Measurements from ENCODE around the gene TJP3.

Gene TJP3

GRCh38 chr19:3716147-3716668 is 8.0 kb downstream of the TJP3 start:
- no peak for DNase-seq (ENCODE audit: low read depth)

- no peak for DNase-seq (ENCODE audit: low read depth)
Measured at GRCh38 chr19:3719868-3720267, 11.7 kb downstream of the TJP3 start.

DNA sequence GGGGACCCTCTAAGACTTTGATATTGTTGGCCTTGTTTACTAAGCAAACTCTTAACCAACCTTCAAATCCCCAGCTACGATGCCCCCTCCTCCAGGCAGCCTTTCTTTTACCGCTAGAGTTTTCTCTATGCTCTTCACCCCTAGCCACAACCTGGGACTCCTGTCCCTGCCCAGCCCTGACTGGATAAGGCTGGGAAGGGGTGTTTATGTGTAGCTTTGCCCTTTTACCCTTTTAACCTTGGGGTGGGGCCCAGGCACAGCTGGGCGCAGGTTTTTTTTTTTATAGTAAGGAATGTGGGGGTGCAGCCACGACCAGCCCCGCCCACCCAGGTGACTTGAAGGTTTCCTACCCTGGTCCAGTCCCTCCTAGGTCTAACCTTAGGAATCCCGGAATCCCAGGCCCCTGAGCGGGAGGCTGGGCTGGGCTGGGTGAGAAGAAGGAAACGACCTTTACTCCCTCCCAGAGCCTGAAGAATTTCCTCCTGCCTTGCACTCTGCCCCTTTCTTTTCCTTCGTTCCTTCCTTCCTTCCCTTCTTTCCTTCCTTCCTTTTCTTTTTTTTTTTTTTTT is 12.2 kb downstream of the TJP3 start:
- no peak for DNase-seq (ENCODE audit: low read depth)

GRCh38 chr19:3721131-3721886 is 13.1 kb downstream of the TJP3 start:
- DNase-seq (ENCODE audit: low read depth) = peak; percentile 81

DNA sequence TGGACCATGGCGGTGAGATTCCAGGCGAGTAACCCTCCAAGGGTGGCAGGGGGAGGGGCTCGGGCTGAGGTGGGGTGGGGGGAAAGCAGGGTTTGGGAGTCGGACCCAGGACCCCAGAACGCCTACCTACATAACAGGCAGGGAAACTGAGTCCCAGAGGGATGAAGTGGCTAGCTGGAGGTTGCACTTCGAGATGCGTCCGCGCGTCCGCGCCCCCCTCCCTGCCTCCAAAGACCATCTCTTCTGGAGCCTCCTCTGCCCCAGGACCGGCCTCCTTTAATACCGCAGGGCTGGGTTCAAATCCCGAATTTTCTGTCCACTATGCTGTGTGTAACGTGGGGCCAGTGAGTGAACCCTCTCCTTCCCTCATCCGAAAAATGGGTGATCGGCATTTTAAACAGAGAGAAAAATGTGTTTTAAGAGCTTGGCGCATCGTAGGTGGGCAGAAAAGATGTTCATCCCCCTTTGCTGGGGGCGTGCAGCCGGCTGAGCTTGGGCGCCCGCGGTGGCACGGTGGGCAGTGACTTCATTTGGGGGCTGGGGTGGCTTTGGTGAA is 13.8 kb downstream of the TJP3 start:
- no peak for DNase-seq (ENCODE audit: low read depth)

DNA sequence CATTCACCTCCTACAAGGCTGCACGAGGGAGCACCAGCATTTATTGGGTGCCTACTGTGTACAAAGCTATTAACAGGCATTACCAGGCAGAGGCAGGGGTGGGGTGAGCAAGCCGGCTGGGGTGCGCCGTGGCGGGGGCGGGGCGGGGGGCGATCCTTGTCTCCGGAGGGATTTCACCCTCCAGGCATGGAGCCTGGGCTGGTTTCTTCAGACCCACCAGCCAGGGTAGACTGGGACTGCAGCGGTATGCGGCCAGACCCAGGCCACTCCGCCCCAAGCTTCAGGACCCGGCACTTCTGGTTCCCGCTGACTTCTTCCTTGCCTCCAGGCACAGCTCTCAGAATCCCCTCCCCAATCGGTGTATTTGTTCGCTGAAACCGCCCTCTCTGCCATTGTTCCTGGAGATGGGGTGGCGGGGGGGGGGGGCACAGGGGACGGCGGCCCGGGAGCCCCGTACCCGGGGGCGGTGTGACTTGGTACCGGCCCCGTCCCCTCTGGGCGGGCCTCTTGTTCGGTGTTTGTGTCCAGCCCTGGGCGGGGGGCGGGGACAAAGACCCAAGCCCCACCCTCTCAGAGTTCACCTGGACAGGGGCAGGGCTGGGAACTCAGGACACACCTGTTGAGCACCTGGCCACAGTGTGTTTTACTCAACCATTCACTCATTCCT is 14.4 kb downstream of the TJP3 start:
- DNase-seq (ENCODE audit: low read depth) = no peak

GRCh38 chr19:3723110-3723488 is 14.9 kb downstream of the TJP3 start:
- DNase-seq (ENCODE audit: low read depth) = no peak

DNA sequence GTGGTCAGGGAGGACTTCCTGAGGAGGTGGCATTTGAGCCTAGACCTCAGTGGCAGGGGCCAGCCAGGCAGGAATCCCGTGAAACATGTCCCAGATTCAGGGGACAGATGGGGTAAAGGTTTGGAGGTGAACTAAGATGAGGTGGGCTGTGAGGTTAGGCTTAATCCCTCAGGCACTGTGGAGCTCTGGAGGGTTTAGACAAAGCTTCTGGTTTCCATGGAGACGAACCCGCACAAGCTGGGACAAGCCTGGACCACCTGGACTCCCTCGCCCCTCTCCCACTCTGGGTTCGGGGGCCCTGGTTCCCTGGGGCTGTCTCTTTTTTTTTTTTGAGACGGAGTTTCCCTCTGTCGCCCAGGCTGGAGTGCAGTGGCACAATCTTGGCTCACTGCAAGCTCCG is 15.7 kb downstream of the TJP3 start:
- no peak for DNase-seq (ENCODE audit: low read depth)

- no peak for DNase-seq (ENCODE audit: low read depth)
Measured at GRCh38 chr19:3725121-3725520, 16.9 kb downstream of the TJP3 start.

GRCh38 chr19:3725640-3726310 is 17.6 kb downstream of the TJP3 start:
- DNase-seq (ENCODE audit: low read depth) = no peak

- DNase-seq (ENCODE audit: low read depth) = no peak
Measured at GRCh38 chr19:3730457-3730958, 22.3 kb downstream of the TJP3 start.

- no peak for DNase-seq (ENCODE audit: low read depth)
Measured at GRCh38 chr19:3732108-3732507, 23.9 kb downstream of the TJP3 start.

- DNase-seq (ENCODE audit: low read depth) = no peak
Measured at GRCh38 chr19:3733549-3734309, 25.5 kb downstream of the TJP3 start.

- no peak for DNase-seq (ENCODE audit: low read depth)
Measured at GRCh38 chr19:3734310-3734600, 26.1 kb downstream of the TJP3 start.

- DNase-seq (ENCODE audit: low read depth) = no peak
Measured at GRCh38 chr19:3736106-3736724, 28.0 kb downstream of the TJP3 start.

DNA sequence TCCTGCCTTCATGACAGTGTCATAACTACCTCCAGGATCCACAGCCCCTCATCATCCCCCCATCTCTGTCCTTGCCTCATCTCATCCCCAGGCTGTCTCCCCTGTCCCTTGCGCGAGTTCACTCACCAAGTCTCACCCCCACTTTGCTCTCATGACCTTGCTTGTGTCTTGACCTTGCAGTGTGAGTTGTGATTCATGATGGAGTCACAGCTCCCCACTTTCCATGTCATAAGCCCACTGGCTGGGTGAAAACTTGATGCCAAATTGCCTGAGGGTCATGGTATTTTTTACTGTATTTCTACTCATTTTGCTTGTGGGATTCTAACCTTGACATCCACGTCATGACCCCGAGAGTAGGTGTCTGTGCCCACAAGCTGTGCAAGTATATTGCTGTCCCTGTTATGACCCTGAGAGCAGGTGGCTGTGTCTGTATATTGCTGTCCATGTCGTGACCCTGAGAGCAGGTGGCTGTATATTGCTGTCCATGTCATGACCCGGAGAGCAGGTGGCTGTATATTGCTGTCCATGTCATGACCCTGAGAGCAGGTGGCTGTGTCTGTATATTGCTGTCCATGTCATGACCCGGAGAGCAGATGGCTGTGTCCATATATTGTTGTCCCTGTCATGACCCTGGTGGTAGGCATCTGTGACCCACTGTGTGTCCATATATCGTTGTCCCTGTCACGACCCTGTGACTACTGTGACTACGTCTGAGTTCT is 29.5 kb downstream of the TJP3 start:
- no peak for DNase-seq (ENCODE audit: low read depth)

- DNase-seq (ENCODE audit: low read depth) = no peak
Measured at GRCh38 chr19:3738477-3739220, 30.5 kb downstream of the TJP3 start.

- no peak for DNase-seq (ENCODE audit: low read depth)
Measured at GRCh38 chr19:3740431-3740830, 32.2 kb downstream of the TJP3 start.

GRCh38 chr19:3743486-3743885 is 35.3 kb downstream of the TJP3 start:
- no peak for DNase-seq (ENCODE audit: low read depth)

Data from activated T-helper 1 cell treated with Interleukin-2 at 50 U/mL for 16 hours (primary cell).